ENCODE measurements around the gene AMBP. TPM values are rescaled to one million over a fixed set of nuclear protein-coding genes. Genes with fewer than 3 reads are reported as not detected.

Gene AMBP
- total and polyA plus RNA-seq, 4 donors: 0.23 to 1.7 TPM; not detected in 2

- no peak overlapping the region for H3K4me3 ChIP-seq (ENCODE audit: low read depth, low read length)
- H3K27ac ChIP-seq (ENCODE audit: low read depth, low read length): no peak overlapping the region
- H3K27me3 ChIP-seq (ENCODE audit: control insufficient read depth, insufficient read depth, low read length): no peaks in the 10 kb centered on the region
- no peaks in the 10 kb centered on the region for H3K9me3 ChIP-seq (ENCODE audit: control insufficient read depth, insufficient read depth, low read length)
- peaks cover 8% of the 10 kb centered on the region for H3K4me1 ChIP-seq (ENCODE audit: control insufficient read depth, insufficient read depth, low read length)
- WGBS (ENCODE audit: insufficient coverage): 93% methylated on average over 18 of the region's 18 CpGs
- no peak for DNase-seq (ENCODE audit: low read depth in 4 of 6, low spot score in 6 of 6)
- peaks cover 27% of the 10 kb centered on the region for H3K36me3 ChIP-seq (ENCODE audit: control insufficient read depth, insufficient read depth, low read length)
These were observed 23.0 kb downstream of the AMBP start for GRCh38 chr9:114055061-114055460.

GRCh38 chr9:114054191-114054690 is 23.9 kb downstream of the AMBP start:
- no peak overlapping the region for H3K4me3 ChIP-seq (ENCODE audit: low read depth, low read length)
- 54% methylated on average over 8 of the region's 10 CpGs for WGBS (ENCODE audit: insufficient coverage)
- peaks cover 3% of the 10 kb centered on the region for H3K4me1 ChIP-seq (ENCODE audit: control insufficient read depth, insufficient read depth, low read length)
- H3K27ac ChIP-seq (ENCODE audit: low read depth, low read length): no peak overlapping the region
- peaks cover 34% of the 10 kb centered on the region for H3K36me3 ChIP-seq (ENCODE audit: control insufficient read depth, insufficient read depth, low read length)
- no peak for DNase-seq (ENCODE audit: low read depth in 4 of 6, low spot score in 6 of 6)
- H3K27me3 ChIP-seq (ENCODE audit: control insufficient read depth, insufficient read depth, low read length): no peaks in the 10 kb centered on the region
- no peaks in the 10 kb centered on the region for H3K9me3 ChIP-seq (ENCODE audit: control insufficient read depth, insufficient read depth, low read length)

GRCh38 chr9:114053246-114054005 is 24.7 kb downstream of the AMBP start:
- H3K36me3 ChIP-seq (ENCODE audit: control insufficient read depth, insufficient read depth, low read length): peaks cover 42% of the 10 kb centered on the region
- H3K27ac ChIP-seq (ENCODE audit: low read depth, low read length): no peak overlapping the region
- H3K4me1 ChIP-seq (ENCODE audit: control insufficient read depth, insufficient read depth, low read length): no peaks in the 10 kb centered on the region
- no peaks in the 10 kb centered on the region for H3K27me3 ChIP-seq (ENCODE audit: control insufficient read depth, insufficient read depth, low read length)
- no peak for DNase-seq (ENCODE audit: low read depth in 4 of 6, low spot score in 6 of 6)
- H3K9me3 ChIP-seq (ENCODE audit: control insufficient read depth, insufficient read depth, low read length): no peaks in the 10 kb centered on the region
- 96% methylated on average over 8 of the region's 8 CpGs for WGBS (ENCODE audit: insufficient coverage)
- H3K4me3 ChIP-seq (ENCODE audit: low read depth, low read length): no peak overlapping the region

GRCh38 chr9:114051706-114052105 is 26.4 kb downstream of the AMBP start:
- WGBS (ENCODE audit: insufficient coverage): 86% methylated on average over 4 of the region's 7 CpGs
- Histone ChIP-seq H3K4me3 (ENCODE audit: low read depth, low read length) (no peak overlapping the region), H3K9me3 (ENCODE audit: control insufficient read depth, insufficient read depth, low read length) (no peaks in the 10 kb centered on the region), H3K27me3 (ENCODE audit: control insufficient read depth, insufficient read depth, low read length) (no peaks in the 10 kb centered on the region), H3K27ac (ENCODE audit: low read depth, low read length) (no peak overlapping the region), H3K36me3 (ENCODE audit: control insufficient read depth, insufficient read depth, low read length) (peaks cover 44% of the 10 kb centered on the region), H3K4me1 (ENCODE audit: control insufficient read depth, insufficient read depth, low read length) (no peaks in the 10 kb centered on the region)
- DNase-seq (ENCODE audit: low read depth in 4 of 6, low spot score in 6 of 6): no peak

GRCh38 chr9:114051281-114051680 is 26.8 kb downstream of the AMBP start:
- Histone ChIP-seq H3K27ac (ENCODE audit: low read depth, low read length) (no peak overlapping the region), H3K4me3 (ENCODE audit: low read depth, low read length) (no peak overlapping the region), H3K4me1 (ENCODE audit: control insufficient read depth, insufficient read depth, low read length) (no peaks in the 10 kb centered on the region), H3K27me3 (ENCODE audit: control insufficient read depth, insufficient read depth, low read length) (no peaks in the 10 kb centered on the region), H3K36me3 (ENCODE audit: control insufficient read depth, insufficient read depth, low read length) (peaks cover 44% of the 10 kb centered on the region), H3K9me3 (ENCODE audit: control insufficient read depth, insufficient read depth, low read length) (no peaks in the 10 kb centered on the region)
- DNase-seq (ENCODE audit: low read depth in 4 of 6, low spot score in 6 of 6): no peak
- 99% methylated on average over 8 of the region's 15 CpGs for WGBS (ENCODE audit: insufficient coverage)

GRCh38 chr9:114050646-114051045 is 27.5 kb downstream of the AMBP start:
- no peak overlapping the region for H3K27ac ChIP-seq (ENCODE audit: low read depth, low read length)
- H3K9me3 ChIP-seq (ENCODE audit: control insufficient read depth, insufficient read depth, low read length): no peaks in the 10 kb centered on the region
- H3K4me3 ChIP-seq (ENCODE audit: low read depth, low read length): no peak overlapping the region
- no peaks in the 10 kb centered on the region for H3K27me3 ChIP-seq (ENCODE audit: control insufficient read depth, insufficient read depth, low read length)
- no peaks in the 10 kb centered on the region for H3K4me1 ChIP-seq (ENCODE audit: control insufficient read depth, insufficient read depth, low read length)
- DNase-seq (ENCODE audit: low read depth in 4 of 6, low spot score in 6 of 6): no peak
- peaks cover 44% of the 10 kb centered on the region for H3K36me3 ChIP-seq (ENCODE audit: control insufficient read depth, insufficient read depth, low read length)
- 95% methylated on average over 3 of the region's 6 CpGs for WGBS (ENCODE audit: insufficient coverage)

- Histone ChIP-seq H3K4me3 (ENCODE audit: low read depth, low read length) (no peak overlapping the region), H3K36me3 (ENCODE audit: control insufficient read depth, insufficient read depth, low read length) (peaks cover 43% of the 10 kb centered on the region), H3K4me1 (ENCODE audit: control insufficient read depth, insufficient read depth, low read length) (no peaks in the 10 kb centered on the region), H3K9me3 (ENCODE audit: control insufficient read depth, insufficient read depth, low read length) (no peaks in the 10 kb centered on the region), H3K27me3 (ENCODE audit: control insufficient read depth, insufficient read depth, low read length) (no peaks in the 10 kb centered on the region), H3K27ac (ENCODE audit: low read depth, low read length) (no peak overlapping the region)
- WGBS (ENCODE audit: insufficient coverage): 87% methylated on average over 3 of the region's 11 CpGs
- no peak for DNase-seq (ENCODE audit: low read depth in 4 of 6, low spot score in 6 of 6)
These were observed 27.9 kb downstream of the AMBP start for GRCh38 chr9:114050226-114050568.

- no peak for DNase-seq (ENCODE audit: low read depth in 4 of 6, low spot score in 6 of 6)
- WGBS (ENCODE audit: insufficient coverage): 98% methylated on average over 27 of the region's 40 CpGs
- Histone ChIP-seq H3K27ac (ENCODE audit: low read depth, low read length) (no peak overlapping the region), H3K9me3 (ENCODE audit: control insufficient read depth, insufficient read depth, low read length) (peaks cover 2% of the 10 kb centered on the region), H3K4me3 (ENCODE audit: low read depth, low read length) (no peak overlapping the region), H3K36me3 (ENCODE audit: control insufficient read depth, insufficient read depth, low read length) (peaks cover 40% of the 10 kb centered on the region), H3K4me1 (ENCODE audit: control insufficient read depth, insufficient read depth, low read length) (no peaks in the 10 kb centered on the region), H3K27me3 (ENCODE audit: control insufficient read depth, insufficient read depth, low read length) (no peaks in the 10 kb centered on the region)
These were observed 28.5 kb downstream of the AMBP start for GRCh38 chr9:114049441-114050225.

- Histone ChIP-seq H3K4me3 (ENCODE audit: low read depth, low read length) (no peak overlapping the region), H3K27me3 (ENCODE audit: control insufficient read depth, insufficient read depth, low read length) (no peaks in the 10 kb centered on the region), H3K4me1 (ENCODE audit: control insufficient read depth, insufficient read depth, low read length) (no peaks in the 10 kb centered on the region), H3K36me3 (ENCODE audit: control insufficient read depth, insufficient read depth, low read length) (peaks cover 40% of the 10 kb centered on the region), H3K27ac (ENCODE audit: low read depth, low read length) (no peak overlapping the region), H3K9me3 (ENCODE audit: control insufficient read depth, insufficient read depth, low read length) (peaks cover 2% of the 10 kb centered on the region)
- WGBS (ENCODE audit: insufficient coverage): 97% methylated on average over 44 of the region's 44 CpGs
- no peak for DNase-seq (ENCODE audit: low read depth in 4 of 6, low spot score in 6 of 6)
These were observed 29.3 kb downstream of the AMBP start for GRCh38 chr9:114048533-114049415.
